CD4-positive, alpha-beta T cell (primary cell): ENCODE results near the gene JARID2. TPM values are rescaled to one million over a fixed set of nuclear protein-coding genes. Genes with fewer than 3 reads are reported as not detected.

Source experiments
- ATAC-seq: fragments of 200-7000 bp; cut with Tn5 transposase; one replicate; pipeline ENCODE4 v1.10.0; 2022; ENCODE audit warnings: mild to moderate bottlenecking; ENCODE audit not compliant: poor library complexity
- CTCF ChIA-PET: fragments of 350-600 bp; sonication (Branson Sonifier 250); formaldehyde crosslinking; loops from one replicate; lab custom pipeline; 2021; ENCODE audit warnings: antibody characterized with exemption, inconsistent platforms; lab: Charles Lee
- POLR2A ChIA-PET: fragments of 350-600 bp; sonication (Branson Sonifier 250); formaldehyde crosslinking; loops from one replicate; lab custom pipeline; 2021; ENCODE audit warnings: antibody characterized with exemption, inconsistent platforms; lab: Charles Lee
- DNase-seq, 14 experiments: peaks; one replicate each; pipeline ENCODE4 v3.0.0-alpha.2; 2013 to 2020; ENCODE audit warnings: mixed read lengths in 2 of 14
- H3K27ac ChIP-seq, 2 donors: one replicate each; pipeline versions ENCODE4 v1.5.1 to v1.7.0; 2013; ENCODE audit warnings: low read length in 2 of 2, low read depth in 1 of 2, mild to moderate bottlenecking in 1 of 2
- H3K27me3 ChIP-seq, 2 experiments: 1 replicate in 1 of 2; 2 replicates in 1 of 2; pipeline versions ENCODE4 v1.6.1 to v1.7.0; 2013; ENCODE audit warnings: low read length in 2 of 2, control low read depth in 1 of 2, mild to moderate bottlenecking in 1 of 2, moderate library complexity in 1 of 2; ENCODE audit not compliant: insufficient read depth in 2 of 2, control insufficient read depth in 1 of 2
- H3K36me3 ChIP-seq: one replicate; pipeline ENCODE4 v1.6.1; 2013; ENCODE audit warnings: low read length, control low read depth; ENCODE audit not compliant: insufficient read depth
- H3K4me1 ChIP-seq: one replicate; pipeline ENCODE4 v1.6.1; 2013; ENCODE audit warnings: low read length, control low read depth; ENCODE audit not compliant: insufficient read depth
- H3K4me3 ChIP-seq: one replicate; pipeline ENCODE4 v1.5.1; 2013; ENCODE audit warnings: mild to moderate bottlenecking, low read length, moderate library complexity
- H3K9me3 ChIP-seq, 2 experiments: 1 replicate in 1 of 2; 2 replicates in 1 of 2; pipeline versions ENCODE4 v1.6.1 to v1.7.0; 2013; ENCODE audit warnings: low read length in 2 of 2, mild to moderate bottlenecking in 2 of 2, control low read depth in 1 of 2, moderate library complexity in 1 of 2; ENCODE audit not compliant: control insufficient read depth in 1 of 2, insufficient read depth in 1 of 2
- H3K27ac Mint-ChIP-seq: one replicate; pipeline ENCODE4 v1.8.0; 2020; ENCODE audit warnings: mixed read lengths
- H3K27me3 Mint-ChIP-seq: one replicate; pipeline ENCODE4 v1.8.0; 2021; ENCODE audit warnings: mixed read lengths
- H3K36me3 Mint-ChIP-seq: one replicate; pipeline ENCODE4 v1.8.0; 2021; ENCODE audit warnings: low read depth, mixed read lengths
- H3K4me1 Mint-ChIP-seq: one replicate; pipeline ENCODE4 v1.8.0; 2021; ENCODE audit warnings: low read depth, mixed read lengths
- H3K4me3 Mint-ChIP-seq: one replicate; pipeline ENCODE4 v1.8.0; 2020; ENCODE audit warnings: mild to moderate bottlenecking, mixed read lengths
- H3K9me3 Mint-ChIP-seq: one replicate; pipeline ENCODE4 v1.8.0; 2020; ENCODE audit warnings: mixed read lengths
- intact Hi-C, 2 experiments: fragments of 100-400 bp; cut with DNase I in 1 of 2; cut with micrococcal nuclease in 1 of 2; formaldehyde crosslinking; loops; one replicate each; pipeline versions ENCODE4 v1.15.1 to v1.9.0; 2023 to 2025; cut with DNase I, micrococcal nuclease
- total RNA-seq, 174 experiments: library from RNA in 2 of 174; stranded (reverse) in 2 of 174; gene quantifications; one replicate each; pipeline ENCODE4 v1.2.3 and lab custom pipeline; 2021 to 2026
- TF ChIP-seq, protein P1 (sequence below): fragments of 200-600 bp; IDR thresholded peaks from one replicate; pipeline ENCODE4 v1.8.0; 2022; ENCODE audit warnings: antibody characterized with exemption, mild to moderate bottlenecking

JARID2 gene
- total RNA-seq, 2 experiments from 2014 or later, result 32.0 to 33.0 TPM

DNA sequence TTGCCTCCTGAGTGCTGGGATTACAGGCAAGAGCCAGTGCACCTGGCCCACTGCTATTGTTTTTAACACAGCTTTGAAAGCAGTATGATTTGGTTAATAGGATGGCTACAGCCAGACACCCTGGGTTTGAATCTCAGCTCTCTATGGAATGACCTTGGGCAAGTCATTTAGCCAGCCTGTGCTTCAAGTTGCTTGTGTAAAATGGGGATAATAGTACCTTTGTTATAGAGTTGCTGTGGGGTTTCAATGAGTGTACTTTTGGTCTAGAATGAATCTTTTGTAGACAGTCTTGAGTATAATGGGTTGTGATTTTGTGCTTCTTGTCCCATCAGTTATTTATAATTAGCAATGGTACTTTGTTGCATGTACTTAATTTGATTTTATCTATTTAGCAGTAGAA is 70.9 kb downstream of the JARID2 start:
- Mint-ChIP-seq H3K4me3 (peak overlapping the region; percentile 45), H3K27ac (peak overlapping the region; percentile 57), H3K27me3 (no peaks in the 10 kb centered on the region), H3K4me1 (peaks cover 99% of the 10 kb centered on the region), H3K36me3 (no peaks in the 10 kb centered on the region), H3K9me3 (no peaks in the 10 kb centered on the region)
- ChIA-PET POLR2A (interaction anchor here (0.7 to 1.3 kb wide), 2 partner anchors 10 to 71 kb away, joined by 3 to 4 read pairs; no protein-coding TSS in a partner anchor), CTCF (no interaction called here)
- Histone ChIP-seq H3K4me1 (peaks cover 48% of the 10 kb centered on the region), H3K27me3 (no peaks in the 10 kb centered on the region), H3K9me3 (no peaks in the 10 kb centered on the region), H3K27ac (no peak overlapping the region), H3K4me3 (no peak overlapping the region), H3K36me3 (no peaks in the 10 kb centered on the region)
- ATAC-seq, result no peak
- intact Hi-C loops, result no loop called here
- TF ChIP-seq, protein P1, sequence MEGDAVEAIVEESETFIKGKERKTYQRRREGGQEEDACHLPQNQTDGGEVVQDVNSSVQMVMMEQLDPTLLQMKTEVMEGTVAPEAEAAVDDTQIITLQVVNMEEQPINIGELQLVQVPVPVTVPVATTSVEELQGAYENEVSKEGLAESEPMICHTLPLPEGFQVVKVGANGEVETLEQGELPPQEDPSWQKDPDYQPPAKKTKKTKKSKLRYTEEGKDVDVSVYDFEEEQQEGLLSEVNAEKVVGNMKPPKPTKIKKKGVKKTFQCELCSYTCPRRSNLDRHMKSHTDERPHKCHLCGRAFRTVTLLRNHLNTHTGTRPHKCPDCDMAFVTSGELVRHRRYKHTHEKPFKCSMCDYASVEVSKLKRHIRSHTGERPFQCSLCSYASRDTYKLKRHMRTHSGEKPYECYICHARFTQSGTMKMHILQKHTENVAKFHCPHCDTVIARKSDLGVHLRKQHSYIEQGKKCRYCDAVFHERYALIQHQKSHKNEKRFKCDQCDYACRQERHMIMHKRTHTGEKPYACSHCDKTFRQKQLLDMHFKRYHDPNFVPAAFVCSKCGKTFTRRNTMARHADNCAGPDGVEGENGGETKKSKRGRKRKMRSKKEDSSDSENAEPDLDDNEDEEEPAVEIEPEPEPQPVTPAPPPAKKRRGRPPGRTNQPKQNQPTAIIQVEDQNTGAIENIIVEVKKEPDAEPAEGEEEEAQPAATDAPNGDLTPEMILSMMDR, result no peak
- no peak for DNase-seq

- Histone ChIP-seq H3K27ac (no peak overlapping the region), H3K27me3 (no peaks in the 10 kb centered on the region), H3K36me3 (no peaks in the 10 kb centered on the region), H3K9me3 (no peaks in the 10 kb centered on the region), H3K4me1 (peaks cover 44% of the 10 kb centered on the region), H3K4me3 (no peak overlapping the region)
- Mint-ChIP-seq H3K27ac (peak overlapping the region; percentile 57), H3K4me3 (peak overlapping the region; percentile 45), H3K9me3 (no peaks in the 10 kb centered on the region), H3K27me3 (no peaks in the 10 kb centered on the region), H3K36me3 (no peaks in the 10 kb centered on the region), H3K4me1 (peaks cover 100% of the 10 kb centered on the region)
- ATAC-seq, result peak; percentile 35
- CTCF ChIA-PET, result no interaction called here
- intact Hi-C loops, result no loop called here
- DNase-seq, result peak in 2 of 14 experiments; percentile 39 to 45
- POLR2A ChIA-PET, result interaction anchor here (0.7 to 1.3 kb wide), 2 partner anchors 11 to 28 kb away, joined by 3 read pairs; no protein-coding TSS in a partner anchor
- TF ChIP-seq, protein P1, result no peak
These were observed 71.4 kb downstream of the JARID2 start for GRCh38 chr6:15317251-15317650.

DNA sequence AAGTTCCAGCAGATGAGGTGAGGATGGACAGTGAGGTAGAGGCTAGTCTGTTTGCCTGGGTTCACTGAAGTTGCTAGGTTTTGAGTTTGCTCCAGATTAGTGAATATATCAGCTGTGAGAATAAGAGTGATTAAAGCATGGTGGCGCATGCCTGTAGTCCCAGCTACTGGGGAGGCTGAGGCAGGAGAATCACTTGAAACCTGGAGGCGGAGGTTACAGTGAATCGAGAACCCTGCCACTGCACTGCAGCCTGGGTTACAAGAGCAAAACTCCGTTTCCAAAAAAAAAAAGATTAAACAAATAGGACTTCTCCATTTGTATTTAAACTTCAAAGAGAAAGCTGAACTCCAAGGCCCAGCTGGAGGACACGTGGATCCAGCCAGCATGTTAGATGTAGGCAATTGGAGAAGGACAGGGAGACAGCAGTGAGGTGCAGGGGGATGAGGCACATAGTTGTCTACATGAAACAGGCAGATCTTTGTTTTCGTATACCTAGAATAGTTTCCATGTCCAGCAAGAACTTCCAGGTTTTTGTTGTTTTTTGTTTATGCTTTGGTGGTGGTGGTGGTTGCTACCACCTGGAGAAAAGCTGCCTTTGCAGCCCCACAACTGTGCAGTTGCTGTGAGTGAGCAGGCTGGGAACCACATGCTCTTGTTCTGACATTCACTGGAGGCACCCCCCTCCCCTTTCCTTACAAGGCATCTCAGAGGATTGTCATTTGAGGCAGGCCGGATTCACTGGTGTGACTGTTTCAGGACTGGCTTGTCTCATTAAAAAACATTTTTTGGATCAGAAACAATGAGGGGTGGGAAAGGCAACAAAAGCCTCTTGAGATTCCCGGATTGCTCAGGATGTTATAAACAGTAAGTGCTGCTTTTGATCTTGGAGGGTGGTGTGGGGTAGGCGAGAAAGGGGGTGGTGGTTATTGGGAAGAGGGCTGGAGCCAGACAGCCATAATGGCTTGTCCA is 72.3 kb downstream of the JARID2 start:
- ATAC-seq, result no peak
- H3K4me3 Mint-ChIP-seq, result peak overlapping the region; percentile 35

More for the DNA sequence above, 72.3 kb downstream of the JARID2 start:
- no peaks in the 10 kb centered on the region for H3K36me3 ChIP-seq
- TF ChIP-seq, protein P1, result no peak
- DNase-seq, result no peak
- H3K36me3 Mint-ChIP-seq, result no peaks in the 10 kb centered on the region
- CTCF ChIA-PET, result no interaction called here
- H3K9me3 Mint-ChIP-seq, result no peaks in the 10 kb centered on the region
- no peak overlapping the region for H3K27ac ChIP-seq
- H3K27me3 Mint-ChIP-seq, result no peaks in the 10 kb centered on the region
- H3K4me1 ChIP-seq, result peaks cover 40% of the 10 kb centered on the region
- H3K27me3 ChIP-seq, result no peaks in the 10 kb centered on the region
- POLR2A ChIA-PET, result interaction anchor here (0.7 to 1.3 kb wide), 2 partner anchors 12 to 27 kb away, joined by 3 read pairs; no protein-coding TSS in a partner anchor
- H3K27ac Mint-ChIP-seq, result peak overlapping the region; percentile 57
- intact Hi-C loops, result no loop called here
- H3K4me1 Mint-ChIP-seq, result peaks cover 100% of the 10 kb centered on the region
- H3K4me3 ChIP-seq, result no peak overlapping the region
- H3K9me3 ChIP-seq, result no peaks in the 10 kb centered on the region
